SU-DHL-6 (cell line): ENCODE data around the gene RCE1.

Experiments used
- CTCF ChIP-seq: fragments of 200-600 bp; sonication (generic); IDR thresholded peaks from one replicate; pipeline ENCODE4 v1.5.1; 2017; ENCODE audit warnings: antibody characterized with exemption, mild to moderate bottlenecking, low read length, moderate library complexity; ENCODE audit not compliant: insufficient read depth, poor library complexity, severe bottlenecking
- EZH2phosphoT487 ChIP-seq: fragments of 200-600 bp; sonication (generic), shearing (Covaris generic); conservative IDR thresholded peaks from 2 replicates; pipeline ENCODE4 v1.6.1; 2018; ENCODE audit warnings: mild to moderate bottlenecking, antibody characterized with exemption, low read length, moderate library complexity, mixed read lengths

- no peak for TF ChIP-seq CTCF
- no peak for TF ChIP-seq EZH2phosphoT487
Measured at GRCh38 chr11:66840317-66841091, 2.7 kb upstream of the RCE1 start.
